BE2C (cell line): ENCODE results near the gene EVA1A.
A peak's percentile ranks its signal among the peaks of the same experiment; 100 is the strongest.
"Not testable (repeated sequence)": the region's sequence is repeated elsewhere in the genome, so short reads cannot be mapped to it uniquely, and the experiment has no call there.

ENCODE experiments used
- DNase-seq: peaks from one replicate; pipeline ENCODE4 v3.0.0-alpha.2; 2020
- H3K27me3 ChIP-seq: fragments of 250-450 bp; sonication (Bioruptor Pico); 2 replicates; pipeline ENCODE4 v1.5.1; 2020; ENCODE audit warnings: mild to moderate bottlenecking
- H3K36me3 ChIP-seq: fragments of 250-450 bp; sonication (Bioruptor Pico); 2 replicates; pipeline ENCODE4 v1.5.1; 2020; ENCODE audit warnings: mild to moderate bottlenecking
- H3K4me1 ChIP-seq: fragments of 250-450 bp; sonication (Bioruptor Pico); 2 replicates; pipeline ENCODE4 v1.5.1; 2020
- H3K4me3 ChIP-seq: 2 replicates; pipeline ENCODE4 v1.5.1; 2011; ENCODE audit warnings: low read depth, low read length
- H3K9me3 ChIP-seq: fragments of 250-450 bp; sonication (Bioruptor Pico); 2 replicates; pipeline ENCODE4 v1.5.1; 2020
- CTCF ChIP-seq: IDR thresholded peaks from 2 replicates; pipeline ENCODE4 v1.5.1; 2012; ENCODE audit warnings: mild to moderate bottlenecking, low read depth, low read length

Gene EVA1A

GRCh38 chr2:75480971-75481836, 79.5 kb downstream of the EVA1A start:
- H3K4me3 ChIP-seq = no peak overlapping the region
- H3K36me3 ChIP-seq = no peaks in the 10 kb centered on the region

GRCh38 chr2:75477696-75478095, 83.0 kb downstream of the EVA1A start:
- DNase-seq, H3K4me1 ChIP-seq, H3K27me3 ChIP-seq, H3K4me3 ChIP-seq, H3K9me3 ChIP-seq, H3K36me3 ChIP-seq: not testable (repeated sequence)

More at GRCh38 chr2:75480971-75481836, 79.5 kb downstream of the EVA1A start:
- DNase-seq = no peak
- peak; percentile 41 for TF ChIP-seq CTCF
- Histone ChIP-seq H3K4me1 (no peaks in the 10 kb centered on the region), H3K9me3 (no peaks in the 10 kb centered on the region), H3K27me3 (no peaks in the 10 kb centered on the region)

- no peaks in the 10 kb centered on the region for H3K27me3 ChIP-seq
- no peaks in the 10 kb centered on the region for H3K36me3 ChIP-seq
- no peak for DNase-seq
- TF ChIP-seq CTCF = no peak
- H3K9me3 ChIP-seq = no peaks in the 10 kb centered on the region
- no peak overlapping the region for H3K4me3 ChIP-seq
- H3K4me1 ChIP-seq = no peaks in the 10 kb centered on the region
These were observed 84.0 kb downstream of the EVA1A start for GRCh38 chr2:75476761-75477160.

GRCh38 chr2:75475976-75476375, 84.8 kb downstream of the EVA1A start:
- no peak for DNase-seq
- TF ChIP-seq CTCF = no peak
- Histone ChIP-seq H3K4me1 (no peaks in the 10 kb centered on the region), H3K9me3 (no peaks in the 10 kb centered on the region), H3K4me3 (no peak overlapping the region), H3K27me3 (no peaks in the 10 kb centered on the region), H3K36me3 (no peaks in the 10 kb centered on the region)

GRCh38 chr2:75475049-75475448, 85.7 kb downstream of the EVA1A start:
- H3K4me1 ChIP-seq = no peaks in the 10 kb centered on the region
- no peak for TF ChIP-seq CTCF
- no peaks in the 10 kb centered on the region for H3K27me3 ChIP-seq
- DNase-seq = no peak
- no peaks in the 10 kb centered on the region for H3K9me3 ChIP-seq
- H3K4me3 ChIP-seq = no peak overlapping the region
- no peaks in the 10 kb centered on the region for H3K36me3 ChIP-seq

GRCh38 chr2:75474115-75474514, 86.6 kb downstream of the EVA1A start:
- Histone ChIP-seq H3K27me3 (no peaks in the 10 kb centered on the region), H3K9me3 (no peaks in the 10 kb centered on the region), H3K36me3 (no peaks in the 10 kb centered on the region), H3K4me1 (no peaks in the 10 kb centered on the region), H3K4me3 (no peak overlapping the region)
- no peak for TF ChIP-seq CTCF
- no peak for DNase-seq
